ENCODE data around the gene CBFB. TPM values are rescaled to one million over a fixed set of nuclear protein-coding genes. Genes with fewer than 3 reads are reported as not detected.
"Not testable (repeated sequence)": the region's sequence is repeated elsewhere in the genome, so short reads cannot be mapped to it uniquely, and the experiment has no call there.

The CBFB gene
- total RNA-seq, 1 donor from 2014 or later: 64.5 TPM

GRCh38 chr16:66991545-66992077 lies 37.3 kb upstream of the CBFB start:
- DNase-seq (ENCODE audit: low read depth): no peak
- TF ChIP-seq, protein P1, sequence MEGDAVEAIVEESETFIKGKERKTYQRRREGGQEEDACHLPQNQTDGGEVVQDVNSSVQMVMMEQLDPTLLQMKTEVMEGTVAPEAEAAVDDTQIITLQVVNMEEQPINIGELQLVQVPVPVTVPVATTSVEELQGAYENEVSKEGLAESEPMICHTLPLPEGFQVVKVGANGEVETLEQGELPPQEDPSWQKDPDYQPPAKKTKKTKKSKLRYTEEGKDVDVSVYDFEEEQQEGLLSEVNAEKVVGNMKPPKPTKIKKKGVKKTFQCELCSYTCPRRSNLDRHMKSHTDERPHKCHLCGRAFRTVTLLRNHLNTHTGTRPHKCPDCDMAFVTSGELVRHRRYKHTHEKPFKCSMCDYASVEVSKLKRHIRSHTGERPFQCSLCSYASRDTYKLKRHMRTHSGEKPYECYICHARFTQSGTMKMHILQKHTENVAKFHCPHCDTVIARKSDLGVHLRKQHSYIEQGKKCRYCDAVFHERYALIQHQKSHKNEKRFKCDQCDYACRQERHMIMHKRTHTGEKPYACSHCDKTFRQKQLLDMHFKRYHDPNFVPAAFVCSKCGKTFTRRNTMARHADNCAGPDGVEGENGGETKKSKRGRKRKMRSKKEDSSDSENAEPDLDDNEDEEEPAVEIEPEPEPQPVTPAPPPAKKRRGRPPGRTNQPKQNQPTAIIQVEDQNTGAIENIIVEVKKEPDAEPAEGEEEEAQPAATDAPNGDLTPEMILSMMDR (IDR thresholded peaks at IDR 0.05; ENCODE audit: insufficient read depth, low read length, poor library complexity, severe bottlenecking): no peak
- H3K4me3 ChIP-seq (ENCODE audit: low read depth, low read length): no peak overlapping the region
- H3K36me3 ChIP-seq (ENCODE audit: control insufficient read depth, insufficient read depth, low read length): no peaks in the 10 kb centered on the region
- no peaks in the 10 kb centered on the region for H3K27me3 ChIP-seq (ENCODE audit: control insufficient read depth, insufficient read depth, low read length)

DNA sequence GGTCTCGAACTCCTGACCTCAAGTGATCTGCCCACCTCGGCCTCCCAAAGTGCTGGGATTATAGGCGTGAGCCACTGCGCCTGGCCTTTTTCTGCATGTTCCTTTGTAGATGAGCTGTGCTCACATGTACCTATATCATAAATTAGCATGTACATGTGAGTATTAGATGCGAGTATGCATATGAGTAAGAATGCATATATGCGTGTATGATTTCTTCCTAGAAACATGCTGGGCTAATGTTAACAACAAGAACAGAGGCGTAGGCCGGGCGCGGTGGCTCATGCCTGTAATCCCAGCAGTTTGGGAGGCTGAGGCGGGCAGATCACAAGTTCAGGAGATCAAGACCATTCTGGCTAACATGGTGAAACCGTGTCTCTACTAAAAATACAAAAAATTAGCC lies 35.4 kb upstream of the CBFB start:
- DNase-seq (ENCODE audit: low read depth); H3K36me3 ChIP-seq (ENCODE audit: control insufficient read depth, insufficient read depth, low read length); H3K27me3 ChIP-seq (ENCODE audit: control insufficient read depth, insufficient read depth, low read length); H3K4me3 ChIP-seq (ENCODE audit: low read depth, low read length): not testable (repeated sequence)

DNA sequence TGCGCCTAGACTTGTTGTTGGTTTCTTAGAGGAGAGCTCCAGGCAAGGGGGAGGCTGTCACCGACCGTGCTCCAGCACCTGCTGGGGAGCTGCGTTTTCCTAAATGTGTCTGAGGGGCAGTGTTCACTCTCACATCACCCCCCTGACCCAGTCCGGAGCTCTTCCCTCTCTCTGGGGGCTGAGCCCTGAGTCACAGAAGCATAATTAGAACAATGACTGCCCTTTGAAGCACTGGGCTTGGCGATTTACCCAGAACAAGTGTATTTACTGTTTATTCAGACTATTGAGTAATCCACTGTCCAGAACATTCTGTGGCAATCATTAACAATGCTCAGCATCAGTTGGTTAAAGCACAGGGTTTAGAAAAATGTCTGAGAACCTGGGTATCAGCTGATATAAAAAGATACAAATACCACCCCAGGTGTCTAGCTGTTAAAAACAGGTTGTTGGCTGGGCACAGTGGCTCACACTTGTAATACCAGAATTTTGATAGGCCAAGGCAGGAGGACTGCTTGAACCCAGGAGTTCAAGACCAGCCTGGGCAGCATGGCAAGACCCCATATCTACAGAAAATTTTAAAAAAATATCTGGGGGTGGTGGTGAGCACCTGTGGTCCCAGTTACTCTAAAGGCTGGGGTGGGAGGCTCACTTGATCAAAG lies 32.5 kb upstream of the CBFB start:
- peak; percentile 86 for DNase-seq (ENCODE audit: low read depth)
- Histone ChIP-seq H3K27me3 (ENCODE audit: control insufficient read depth, insufficient read depth, low read length) (peaks cover 2% of the 10 kb centered on the region), H3K36me3 (ENCODE audit: control insufficient read depth, insufficient read depth, low read length) (no peaks in the 10 kb centered on the region), H3K4me3 (ENCODE audit: low read depth, low read length) (no peak overlapping the region)
- TF ChIP-seq, protein P1 (IDR thresholded peaks at IDR 0.05; ENCODE audit: insufficient read depth, low read length, poor library complexity, severe bottlenecking): no peak

DNA sequence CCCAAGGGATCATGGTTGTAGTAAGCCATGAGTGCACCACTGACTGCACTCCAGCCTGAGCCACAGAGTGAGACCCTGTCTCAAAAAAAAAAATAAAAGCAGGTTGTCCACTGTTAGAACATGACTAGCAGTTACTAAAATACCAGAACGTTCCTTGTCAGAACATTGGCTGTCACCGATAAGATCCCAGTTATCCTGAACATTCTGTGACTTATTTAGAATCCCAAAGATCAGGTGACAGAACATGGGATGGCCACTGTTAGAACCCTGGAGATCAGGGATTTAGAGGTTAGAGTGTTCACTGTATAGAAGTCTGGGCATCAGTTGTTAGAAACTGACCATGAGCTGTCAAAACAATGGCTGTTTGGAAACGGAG lies 32.0 kb upstream of the CBFB start:
- no peak for DNase-seq (ENCODE audit: low read depth)
- no peak overlapping the region for H3K4me3 ChIP-seq (ENCODE audit: low read depth, low read length)
- no peaks in the 10 kb centered on the region for H3K36me3 ChIP-seq (ENCODE audit: control insufficient read depth, insufficient read depth, low read length)
- H3K27me3 ChIP-seq (ENCODE audit: control insufficient read depth, insufficient read depth, low read length): peaks cover 2% of the 10 kb centered on the region
- TF ChIP-seq, protein P1 (IDR thresholded peaks at IDR 0.05; ENCODE audit: insufficient read depth, low read length, poor library complexity, severe bottlenecking): no peak

DNA sequence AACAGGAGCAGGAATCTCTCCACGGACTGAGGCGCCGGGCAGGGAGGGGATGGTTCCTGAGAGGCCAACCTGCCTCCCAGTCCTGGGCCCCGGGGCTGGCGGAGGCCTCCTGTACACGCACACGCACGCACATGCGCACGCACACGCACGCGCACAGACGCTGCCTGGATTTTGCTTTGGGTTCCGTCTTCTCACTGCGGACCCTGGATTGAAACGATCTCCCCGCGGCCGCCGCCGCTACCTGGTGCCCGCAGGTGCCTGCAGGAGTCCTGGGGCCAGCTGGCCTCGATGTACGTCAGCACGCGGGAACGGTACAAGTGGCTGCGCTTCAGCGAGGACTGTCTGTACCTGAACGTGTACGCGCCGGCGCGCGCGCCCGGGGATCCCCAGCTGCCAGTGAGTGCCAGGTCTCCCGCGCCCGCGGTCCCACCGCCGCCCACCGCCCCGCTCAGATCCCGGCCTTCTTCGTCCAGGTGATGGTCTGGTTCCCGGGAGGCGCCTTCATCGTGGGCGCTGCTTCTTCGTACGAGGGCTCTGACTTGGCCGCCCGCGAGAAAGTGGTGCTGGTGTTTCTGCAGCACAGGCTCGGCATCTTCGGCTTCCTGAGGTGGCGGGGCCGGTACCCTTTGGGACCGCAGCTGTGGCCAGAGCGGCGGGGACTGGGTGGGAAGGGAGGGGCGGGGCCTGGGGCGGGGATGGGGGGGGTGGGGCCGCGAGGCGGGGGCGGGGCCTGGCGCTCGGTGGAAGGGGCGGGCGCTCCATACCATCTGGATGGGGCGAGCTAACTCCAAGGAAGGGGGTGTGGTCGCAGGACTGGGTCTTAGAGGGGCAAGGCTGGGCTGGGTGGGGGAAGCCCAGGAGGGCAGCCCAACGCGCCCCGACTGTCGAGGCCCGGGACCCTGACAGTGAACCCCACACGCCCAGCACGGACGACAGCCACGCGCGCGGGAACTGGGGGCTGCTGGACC lies 28.3 kb upstream of the CBFB start:
- Histone ChIP-seq H3K4me3 (ENCODE audit: low read depth, low read length) (peak overlapping the region; percentile 36), H3K36me3 (ENCODE audit: control insufficient read depth, insufficient read depth, low read length) (no peaks in the 10 kb centered on the region), H3K27me3 (ENCODE audit: control insufficient read depth, insufficient read depth, low read length) (peaks cover 2% of the 10 kb centered on the region)
- DNase-seq (ENCODE audit: low read depth): no peak
- TF ChIP-seq, protein P1 (IDR thresholded peaks at IDR 0.05; ENCODE audit: insufficient read depth, low read length, poor library complexity, severe bottlenecking): no peak

DNA sequence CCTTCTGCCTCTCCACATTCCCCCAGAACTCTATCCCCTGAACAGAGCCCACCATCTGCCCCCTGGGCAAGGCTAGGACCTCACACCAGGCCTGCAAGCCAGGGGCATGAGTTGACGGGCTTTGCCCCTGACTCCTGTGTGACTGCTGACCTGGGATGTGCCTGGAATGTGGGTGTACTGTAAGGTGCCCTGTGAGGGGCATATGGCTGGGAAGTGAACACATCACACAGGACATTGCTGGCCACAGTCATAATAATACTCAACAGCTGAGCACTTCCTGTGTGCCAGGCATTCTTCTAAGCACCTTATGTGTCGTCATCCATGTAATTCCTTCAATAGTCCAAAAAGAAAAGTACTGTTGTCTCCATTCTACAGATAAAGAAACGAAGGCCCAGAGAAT lies 27.2 kb upstream of the CBFB start:
- peaks cover 2% of the 10 kb centered on the region for H3K27me3 ChIP-seq (ENCODE audit: control insufficient read depth, insufficient read depth, low read length)
- no peak for DNase-seq (ENCODE audit: low read depth)
- H3K36me3 ChIP-seq (ENCODE audit: control insufficient read depth, insufficient read depth, low read length): no peaks in the 10 kb centered on the region
- H3K4me3 ChIP-seq (ENCODE audit: low read depth, low read length): no peak overlapping the region
- TF ChIP-seq, protein P1 (IDR thresholded peaks at IDR 0.05; ENCODE audit: insufficient read depth, low read length, poor library complexity, severe bottlenecking): no peak

Measured in kidney epithelial cell (primary cell).